ENCODE data around the gene PICK1. TPM values are rescaled to one million over a fixed set of nuclear protein-coding genes. Genes with fewer than 3 reads are reported as not detected.

PICK1 gene
- total and polyA plus RNA-seq, 2 donors (not counting 3 experiments of a cell fraction or from before 2014, with no cell fraction given) = 18.0 to 20.8 TPM

- DNase-seq (ENCODE audit: low read depth, low spot score) (peak; percentile 74), FAIRE-seq (no peak)
- H4K20me1 ChIP-seq (replicated peaks; ENCODE audit: control insufficient read depth, extremely low read depth, insufficient read depth, low read length) = no peaks in the 10 kb centered on the region
- H3K36me3 ChIP-seq (ENCODE audit: control insufficient read depth in 2 of 2, extremely low read depth in 1 of 2, insufficient read depth in 2 of 2, low read length in 2 of 2) = no peaks in the 10 kb centered on the region
- H3K9me1 ChIP-seq (replicated peaks; ENCODE audit: control insufficient read depth, extremely low read depth, insufficient read depth, low read length) = no peaks in the 10 kb centered on the region
- H3K27ac ChIP-seq (ENCODE audit: insufficient read depth, low read depth, low read length) = no peak overlapping the region
- H3K9me3 ChIP-seq (replicated peaks; ENCODE audit: control insufficient read depth, insufficient read depth, low read length) = no peaks in the 10 kb centered on the region
- no peak for TF ChIP-seq POLR2A (IDR thresholded peaks at IDR 0.05; ENCODE audit: low read depth, low read length)
- no peak for TF ChIP-seq GATA2 (IDR thresholded peaks at IDR 0.05; ENCODE audit: insufficient read depth, insufficient read length, low read depth, low read length)
- TF ChIP-seq MYC (IDR thresholded peaks at IDR 0.05; ENCODE audit: low read depth, low read length) = no peak
- TF ChIP-seq CTCF (IDR thresholded peaks at IDR 0.05; ENCODE audit: extremely low read depth in 1 of 2, insufficient read depth in 1 of 2, low read depth in 1 of 2, low read length in 2 of 2) = no peak
- TF ChIP-seq FOS (IDR thresholded peaks at IDR 0.05; ENCODE audit: borderline replicate concordance, insufficient read depth, low read length) = no peak
- no peak for TF ChIP-seq MAX (IDR thresholded peaks at IDR 0.05; ENCODE audit: insufficient read depth, insufficient read length)
- TF ChIP-seq EZH2 (IDR thresholded peaks at IDR 0.05; ENCODE audit: borderline replicate concordance, low read depth, low read length, severe bottlenecking) = no peak
- TF ChIP-seq JUN (IDR thresholded peaks at IDR 0.05; ENCODE audit: borderline replicate concordance, insufficient read depth, insufficient read length, low read depth) = no peak
- TF ChIP-seq POLR2AphosphoS5 (IDR thresholded peaks at IDR 0.05; ENCODE audit: insufficient read depth, low read depth, low read length) = no peak
- H3K4me3 ChIP-seq (replicated peaks in 1 of 3; ENCODE audit: insufficient read depth in 1 of 3, low read depth in 1 of 3, low read length in 3 of 3) = no peak overlapping the region
- ChIA-PET CTCF (interaction anchor here (1.4 kb wide), 1 partner anchor 36 kb away, joined by 10 read pairs; no protein-coding TSS in a partner anchor), POLR2A (no interaction called here)
- BruUV-seq (replicated peaks) = no TSS peak
- H3K27me3 ChIP-seq (ENCODE audit: control insufficient read depth in 2 of 2, insufficient read depth in 2 of 2, low read length in 2 of 2) = no peaks in the 10 kb centered on the region
- no peaks in the 10 kb centered on the region for H3K79me2 ChIP-seq (ENCODE audit: control insufficient read depth, insufficient read depth, low read length)
- intact Hi-C loops (cut with micrococcal nuclease) (no loop called here), dilution Hi-C loops (cut with MboI; ENCODE audit: extremely low pct_ligation_motif_present, low sequenced_read_pairs) (no loop called here)
- no peak overlapping the region for H3K9ac ChIP-seq (replicated peaks; ENCODE audit: extremely low read depth, insufficient read depth, low read length)
- H3K4me1 ChIP-seq (ENCODE audit: control insufficient read depth, extremely low read depth, insufficient read depth, low read length) = peaks cover 12% of the 10 kb centered on the region
- H2AFZ ChIP-seq (ENCODE audit: low read depth, low read length) = peak overlapping the region; percentile 74
- no peak overlapping the region for H3K4me2 ChIP-seq (ENCODE audit: insufficient read depth, low read length)
These were observed 40.7 kb upstream of the PICK1 start for GRCh38 chr22:38016182-38017151.
